Glomerular visceral epithelial cell (primary cell): ENCODE results near the gene OVCA2.

Experiments used
- DNase-seq: peaks from one replicate; pipeline ENCODE4 v3.0.0-alpha.2; 2016; ENCODE audit errors: extremely low spot score

The OVCA2 gene

DNA sequence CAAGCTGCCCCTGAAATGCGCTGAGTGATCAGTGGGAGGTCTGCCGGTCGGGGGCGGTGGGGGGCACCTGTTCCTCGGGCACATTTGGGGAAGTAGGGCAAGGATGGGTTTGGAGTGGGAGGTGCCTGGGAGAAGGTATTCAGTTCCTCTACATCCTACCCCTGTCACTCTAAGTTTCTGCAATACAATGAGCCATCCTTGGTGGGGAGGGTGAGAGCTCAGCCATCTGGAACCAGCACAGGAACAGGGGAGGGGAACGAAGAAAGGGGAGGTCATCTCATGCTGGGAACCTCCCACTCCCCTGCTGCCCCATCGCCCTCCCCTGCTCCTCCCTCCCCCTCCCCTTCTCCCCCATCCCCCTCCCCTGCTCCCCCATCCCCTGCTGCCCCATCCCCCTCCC is 7.7 kb upstream of the OVCA2 start:
- DNase-seq = peak; percentile 46

DNA sequence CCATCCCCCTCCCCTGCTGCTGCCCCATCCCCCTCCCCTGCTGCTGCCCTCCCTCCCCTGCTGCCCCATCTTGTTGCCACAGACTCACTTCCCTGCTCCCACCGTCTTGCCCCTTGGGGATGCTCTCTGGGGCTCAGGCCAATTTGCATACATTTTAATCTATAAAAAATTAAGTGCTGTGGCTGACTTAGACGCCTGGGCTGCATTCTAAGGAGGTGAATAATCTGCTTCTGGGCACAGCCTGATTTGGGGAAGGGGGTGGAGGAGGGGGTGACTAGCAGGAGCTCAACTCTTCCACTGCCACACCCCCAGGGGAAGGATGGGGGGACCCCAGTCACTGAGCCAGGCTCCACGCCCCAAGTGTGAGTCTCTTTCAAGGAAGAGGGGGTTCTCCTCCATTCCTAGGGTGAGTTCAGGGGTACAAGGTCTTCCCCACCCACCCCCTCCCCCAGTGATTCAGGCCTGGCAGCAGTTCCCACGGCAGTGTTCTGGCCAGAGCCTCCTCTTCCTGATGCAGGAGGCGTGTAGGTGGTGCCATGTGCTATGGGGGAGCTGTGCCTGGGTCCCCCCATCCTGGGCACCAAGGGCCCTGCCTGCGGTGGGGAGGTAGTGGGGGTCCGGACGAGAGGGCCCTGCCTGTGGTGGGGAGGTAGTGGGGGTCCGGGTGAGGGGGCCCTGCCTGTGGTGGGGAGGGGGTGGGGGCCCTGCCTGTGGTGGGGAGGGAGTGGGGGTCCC is 6.8 kb upstream of the OVCA2 start:
- DNase-seq = no peak

- no peak for DNase-seq
Measured at GRCh38 chr17:2035541-2036488, 6.0 kb upstream of the OVCA2 start.

DNA sequence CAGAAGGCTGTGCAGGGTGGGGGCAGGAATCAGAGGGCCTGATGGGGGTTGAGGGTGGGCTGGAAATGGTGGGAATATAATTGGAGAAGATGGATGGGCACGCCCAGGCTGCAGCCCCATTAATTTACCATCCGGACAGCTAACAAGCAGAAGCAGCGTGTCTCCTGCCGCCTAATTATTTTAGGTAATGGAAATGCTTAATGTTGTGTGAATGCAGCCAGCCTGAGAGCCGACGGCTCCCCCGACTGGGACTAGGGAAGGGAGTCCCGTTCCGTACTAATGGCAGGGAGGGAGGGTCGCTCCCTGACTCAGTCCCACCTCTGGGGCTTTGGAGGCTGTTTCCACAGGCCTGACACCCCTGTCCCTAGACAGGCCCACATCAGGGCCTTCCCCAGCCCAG is 4.7 kb upstream of the OVCA2 start:
- DNase-seq = no peak

- DNase-seq = no peak
Measured at GRCh38 chr17:2040219-2040827, 1.5 kb upstream of the OVCA2 start.

GRCh38 chr17:2040942-2041560 is 771 bp upstream of the OVCA2 start:
- DNase-seq = no peak

- no peak for DNase-seq
Measured at GRCh38 chr17:2042390-2042847, 597 bp downstream of the OVCA2 start.

- DNase-seq = no peak
Measured at GRCh38 chr17:2042933-2043332, 1.1 kb downstream of the OVCA2 start.

DNA sequence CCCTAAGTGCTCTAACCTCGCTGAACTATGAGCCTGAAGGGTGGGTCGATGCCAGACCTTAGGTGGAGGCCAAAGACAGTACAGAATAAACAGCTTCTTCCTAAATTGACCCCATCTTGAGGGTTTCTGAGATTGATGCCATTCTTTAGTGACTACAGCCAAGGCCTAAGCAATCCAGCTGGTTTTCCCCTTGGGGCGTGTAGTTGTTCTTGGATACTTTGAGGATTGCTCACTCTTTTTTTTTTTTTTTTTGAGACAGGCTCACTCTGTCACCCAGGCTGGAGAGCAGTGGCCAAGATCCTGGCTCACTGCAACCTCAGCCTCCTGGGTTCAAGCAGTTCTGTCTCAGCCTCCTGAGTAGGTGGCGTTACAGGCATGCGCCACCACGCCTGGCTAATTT is 2.0 kb downstream of the OVCA2 start:
- DNase-seq = peak; percentile 40

DNA sequence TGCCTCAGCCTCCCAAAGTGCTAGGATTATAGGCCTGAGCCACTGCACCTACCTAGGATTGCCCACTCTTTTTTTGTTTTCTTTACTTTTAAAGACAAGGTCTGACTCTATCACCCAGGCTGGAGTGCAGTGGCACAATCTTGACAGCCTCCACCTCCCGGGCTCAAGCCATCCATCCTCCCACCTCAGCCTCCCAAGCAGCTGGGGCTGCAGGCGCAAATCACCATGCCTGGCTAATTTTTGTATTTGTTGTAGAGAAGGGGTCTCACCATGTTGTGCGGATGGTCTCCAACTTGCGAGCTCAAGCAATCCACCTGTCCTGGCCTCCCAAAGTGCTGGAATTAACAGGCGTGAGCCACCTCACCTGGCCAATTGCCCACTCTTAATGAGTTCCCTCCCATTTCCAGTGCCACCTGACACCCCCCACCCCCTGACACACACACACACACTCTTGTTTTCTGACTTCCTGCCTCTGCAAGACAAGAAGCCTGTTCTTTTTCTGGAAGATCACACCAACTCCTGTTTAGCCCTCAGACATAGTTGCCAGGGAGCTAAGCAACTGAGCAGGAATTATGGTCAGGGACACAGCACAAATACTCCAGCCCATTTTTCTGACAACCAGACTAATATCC is 2.6 kb downstream of the OVCA2 start:
- DNase-seq = no peak

GRCh38 chr17:2047590-2047989 is 5.8 kb downstream of the OVCA2 start:
- DNase-seq = no peak

DNA sequence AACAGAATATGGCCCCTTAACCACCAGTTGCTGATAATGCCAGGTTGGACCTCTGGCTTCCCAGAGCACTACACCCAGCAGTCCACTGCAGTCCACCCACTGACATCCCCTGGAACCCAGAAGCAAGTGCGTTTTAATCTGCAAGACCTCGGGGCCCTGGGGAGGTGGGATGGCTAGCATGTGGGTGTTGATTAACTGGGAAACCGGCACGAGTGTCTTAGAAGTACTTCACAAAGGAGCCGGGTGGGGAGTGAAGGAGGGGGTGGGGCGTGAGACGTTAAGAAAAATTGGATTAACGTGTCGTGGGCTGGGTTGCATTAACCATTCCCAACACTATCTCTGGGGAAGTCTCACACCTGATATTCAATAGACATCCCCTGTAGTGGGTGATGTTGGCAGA is 7.0 kb downstream of the OVCA2 start:
- no peak for DNase-seq

GRCh38 chr17:2049333-2050299 is 7.8 kb downstream of the OVCA2 start:
- DNase-seq = peak; percentile 83

DNA sequence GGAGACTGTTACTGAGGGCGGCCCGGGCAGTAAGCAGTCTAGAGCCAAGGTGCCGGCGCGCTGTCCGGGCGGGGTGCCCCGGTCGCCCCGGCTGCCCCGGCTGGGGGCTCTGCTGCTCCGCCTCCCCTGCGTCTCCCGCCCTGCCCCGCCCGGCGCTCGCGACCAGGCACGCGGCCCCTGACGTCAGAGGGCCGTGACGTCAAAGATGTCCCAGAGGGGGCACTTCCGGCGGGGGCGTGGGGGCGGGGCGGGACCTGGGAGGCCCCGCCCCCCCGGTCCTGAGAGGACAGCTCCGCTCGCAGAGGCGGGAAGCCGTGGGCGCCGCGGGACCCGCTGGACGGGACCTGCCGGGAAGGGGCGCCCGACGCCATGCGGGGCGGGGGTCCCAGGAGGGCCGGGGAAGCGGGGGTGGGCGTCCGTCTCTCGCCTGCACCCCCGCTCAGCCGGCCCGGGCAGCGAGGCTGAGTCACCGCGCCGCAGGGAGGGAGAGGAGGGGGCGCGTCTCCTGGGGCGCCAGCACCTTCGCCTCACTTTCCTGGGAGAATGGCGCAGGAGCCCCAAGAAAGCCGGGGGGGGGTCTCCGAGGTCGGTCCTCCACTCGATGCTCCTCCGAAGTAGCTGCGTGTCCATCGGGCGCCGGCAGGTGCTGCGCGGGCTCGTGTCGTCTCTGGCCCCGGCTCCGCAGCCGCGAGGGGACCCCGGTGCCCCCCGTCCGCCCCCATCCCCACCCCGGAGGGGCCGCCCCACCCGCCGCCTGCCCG is 8.7 kb downstream of the OVCA2 start:
- DNase-seq = peak; percentile 71

GRCh38 chr17:2051061-2051932 is 9.5 kb downstream of the OVCA2 start:
- DNase-seq = no peak

GRCh38 chr17:2051933-2052559 is 10.2 kb downstream of the OVCA2 start:
- DNase-seq = no peak

DNA sequence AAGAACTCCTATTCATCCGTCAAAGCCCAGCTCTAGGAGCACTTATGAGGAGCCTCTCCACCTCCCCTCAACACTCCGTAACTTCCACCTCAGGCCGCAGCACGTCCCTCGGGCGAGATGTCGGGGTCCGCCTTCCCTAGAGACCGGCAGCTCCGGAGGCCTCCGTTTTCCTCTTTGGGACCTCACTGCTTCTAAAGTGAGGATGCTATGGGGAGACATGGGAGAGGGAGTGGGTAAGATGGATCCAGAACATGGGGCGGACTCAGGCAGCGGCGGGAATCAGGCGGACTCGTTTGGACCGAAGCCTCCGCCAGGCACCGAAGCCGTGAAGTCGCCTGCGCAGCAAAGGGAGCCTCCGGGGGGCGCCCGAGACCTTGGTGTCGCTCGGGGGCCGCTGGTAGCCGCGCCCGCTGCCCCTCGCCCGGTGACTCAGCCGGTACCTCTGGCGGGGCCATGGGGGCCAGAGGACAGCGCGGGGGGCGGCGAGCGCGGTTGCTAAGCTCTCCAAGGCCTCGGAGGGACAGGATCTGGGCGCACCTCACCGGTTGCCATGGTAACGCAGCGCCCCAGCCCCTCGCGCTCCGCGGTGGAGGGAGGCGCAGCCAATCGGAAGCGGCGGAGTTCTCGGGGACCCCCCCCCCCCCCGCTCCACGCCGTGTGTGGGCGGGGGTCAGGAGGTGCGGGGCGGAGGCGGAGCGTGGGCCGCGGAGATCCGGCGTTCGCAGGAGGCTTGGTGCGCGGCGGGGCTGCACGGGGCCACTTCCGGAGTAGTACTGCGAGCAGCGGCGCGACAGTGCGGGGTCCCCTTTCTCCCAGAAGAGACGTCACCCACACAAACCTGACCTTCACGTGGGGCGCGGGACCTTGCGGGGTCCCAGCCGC is 11.8 kb downstream of the OVCA2 start:
- peak; percentile 69 for DNase-seq
